Measurements from ENCODE around the gene PPP1R13L.

The PPP1R13L gene

GRCh38 chr19:45345506-45345860, 59.4 kb downstream of the PPP1R13L start:
- TF ChIP-seq FOXM1 (IDR thresholded peaks at IDR 0.05; ENCODE audit: borderline replicate concordance) (no peak), ELF4 (IDR thresholded peaks at IDR 0.05) (no peak), FOXK2 (IDR thresholded peaks at IDR 0.05) (no peak), SUZ12 (IDR thresholded peaks at IDR 0.05) (no peak), L3MBTL2 (conservative IDR thresholded peaks at IDR 0.05) (no peak), LEF1 (IDR thresholded peaks at IDR 0.05; ENCODE audit: borderline replicate concordance) (no peak), ZNF384 (IDR thresholded peaks at IDR 0.05) (no peak), SP1 (IDR thresholded peaks at IDR 0.05) (no peak), ARNT (IDR thresholded peaks at IDR 0.05) (no peak), TARDBP (IDR thresholded peaks at IDR 0.05) (no peak), NFRKB (IDR thresholded peaks at IDR 0.05) (no peak), PKNOX1 (IDR thresholded peaks at IDR 0.05) (no peak), BHLHE40 (IDR thresholded peaks at IDR 0.05; ENCODE audit: borderline replicate concordance) (no peak), FOXA1 (IDR thresholded peaks at IDR 0.05) (no peak)
- no peak for DNase-seq (ENCODE audit: extremely low spot score)
- CTCF ChIA-PET = no interaction called here
- POLR2A ChIA-PET = interaction anchor here (0.9 to 1.1 kb wide), 2 partner anchors 8 to 168 kb away, joined by 3 read pairs; no protein-coding TSS in a partner anchor

GRCh38 chr19:45344621-45345505, 60.0 kb downstream of the PPP1R13L start:
- no peak for DNase-seq (ENCODE audit: extremely low spot score)
- TF ChIP-seq NFRKB (IDR thresholded peaks at IDR 0.05) = no peak
- TF ChIP-seq ZNF384 (IDR thresholded peaks at IDR 0.05) = no peak
- no peak for TF ChIP-seq ELF4 (IDR thresholded peaks at IDR 0.05)
- TF ChIP-seq FOXA1 (IDR thresholded peaks at IDR 0.05) = no peak
- TF ChIP-seq FOXM1 (IDR thresholded peaks at IDR 0.05; ENCODE audit: borderline replicate concordance) = no peak
- no peak for TF ChIP-seq ARNT (IDR thresholded peaks at IDR 0.05)
- no peak for TF ChIP-seq BHLHE40 (IDR thresholded peaks at IDR 0.05; ENCODE audit: borderline replicate concordance)
- TF ChIP-seq FOXK2 (IDR thresholded peaks at IDR 0.05) = no peak
- no peak for TF ChIP-seq HDGF (IDR thresholded peaks at IDR 0.05; ENCODE audit: borderline replicate concordance)
- ChIA-PET POLR2A (interaction anchor here (0.6 to 1.1 kb wide), 3 partner anchors 9 to 167 kb away, joined by 3 read pairs; no protein-coding TSS in a partner anchor), CTCF (no interaction called here)

GRCh38 chr19:45342911-45343310, 62.0 kb downstream of the PPP1R13L start:
- CTCF ChIA-PET = no interaction called here

GRCh38 chr19:45340899-45341453, 63.9 kb downstream of the PPP1R13L start:
- no peak for TF ChIP-seq SP1 (IDR thresholded peaks at IDR 0.05)
- TF ChIP-seq L3MBTL2 (conservative IDR thresholded peaks at IDR 0.05) = no peak
- no peak for TF ChIP-seq ZNF384 (IDR thresholded peaks at IDR 0.05)
- no peak for TF ChIP-seq NFRKB (IDR thresholded peaks at IDR 0.05)
- TF ChIP-seq TARDBP (IDR thresholded peaks at IDR 0.05) = no peak
- POLR2A ChIA-PET = no interaction called here
- CTCF ChIA-PET = no interaction called here
- no peak for DNase-seq (ENCODE audit: extremely low spot score)

More at GRCh38 chr19:45342911-45343310, 62.0 kb downstream of the PPP1R13L start:
- POLR2A ChIA-PET = no interaction called here
- no peak for DNase-seq (ENCODE audit: extremely low spot score)
- TF ChIP-seq LEF1 (IDR thresholded peaks at IDR 0.05; ENCODE audit: borderline replicate concordance) (no peak), FOXA1 (IDR thresholded peaks at IDR 0.05) (no peak), PKNOX1 (IDR thresholded peaks at IDR 0.05) (no peak), BHLHE40 (IDR thresholded peaks at IDR 0.05; ENCODE audit: borderline replicate concordance) (no peak), NFRKB (IDR thresholded peaks at IDR 0.05) (no peak), ZNF384 (IDR thresholded peaks at IDR 0.05) (no peak), L3MBTL2 (conservative IDR thresholded peaks at IDR 0.05) (no peak), HDGF (IDR thresholded peaks at IDR 0.05; ENCODE audit: borderline replicate concordance) (no peak), FOXM1 (IDR thresholded peaks at IDR 0.05; ENCODE audit: borderline replicate concordance) (no peak), ARNT (IDR thresholded peaks at IDR 0.05) (no peak), TARDBP (IDR thresholded peaks at IDR 0.05) (no peak), CTBP1 (IDR thresholded peaks at IDR 0.05; ENCODE audit: borderline replicate concordance) (no peak), ELF4 (IDR thresholded peaks at IDR 0.05) (no peak)

- ChIA-PET CTCF (no interaction called here), POLR2A (no interaction called here)
- TF ChIP-seq ELF4 (IDR thresholded peaks at IDR 0.05) (no peak), BHLHE40 (IDR thresholded peaks at IDR 0.05; ENCODE audit: borderline replicate concordance) (no peak), FOXA1 (IDR thresholded peaks at IDR 0.05) (no peak), L3MBTL2 (conservative IDR thresholded peaks at IDR 0.05) (no peak), FOXM1 (IDR thresholded peaks at IDR 0.05; ENCODE audit: borderline replicate concordance) (no peak), PKNOX1 (IDR thresholded peaks at IDR 0.05) (no peak), HDGF (IDR thresholded peaks at IDR 0.05; ENCODE audit: borderline replicate concordance) (no peak), SP1 (IDR thresholded peaks at IDR 0.05) (no peak), ZNF384 (IDR thresholded peaks at IDR 0.05) (no peak), LEF1 (IDR thresholded peaks at IDR 0.05; ENCODE audit: borderline replicate concordance) (no peak), SUZ12 (IDR thresholded peaks at IDR 0.05) (no peak), NFRKB (IDR thresholded peaks at IDR 0.05) (no peak), FOXK2 (IDR thresholded peaks at IDR 0.05) (no peak)
- peak; percentile 76 for DNase-seq (ENCODE audit: extremely low spot score)
Observed at GRCh38 chr19:45340232-45340898, 64.5 kb downstream of the PPP1R13L start, which contains the start of gene KLC3. TSS of gene KLC3 (plus strand) at chr19:45340750. CDS start at chr19:45345542, 4,792 bp downstream.
